Measurements from ENCODE around the gene MYOD1.

The MYOD1 gene

GRCh38 chr11:17767301-17767885 lies 48.0 kb downstream of the MYOD1 start:
- no peak for DNase-seq (ENCODE audit: low spot score)
- TF ChIP-seq CTCF (IDR thresholded peaks at IDR 0.05; ENCODE audit: extremely low read depth, missing control alignments), result no peak

DNA sequence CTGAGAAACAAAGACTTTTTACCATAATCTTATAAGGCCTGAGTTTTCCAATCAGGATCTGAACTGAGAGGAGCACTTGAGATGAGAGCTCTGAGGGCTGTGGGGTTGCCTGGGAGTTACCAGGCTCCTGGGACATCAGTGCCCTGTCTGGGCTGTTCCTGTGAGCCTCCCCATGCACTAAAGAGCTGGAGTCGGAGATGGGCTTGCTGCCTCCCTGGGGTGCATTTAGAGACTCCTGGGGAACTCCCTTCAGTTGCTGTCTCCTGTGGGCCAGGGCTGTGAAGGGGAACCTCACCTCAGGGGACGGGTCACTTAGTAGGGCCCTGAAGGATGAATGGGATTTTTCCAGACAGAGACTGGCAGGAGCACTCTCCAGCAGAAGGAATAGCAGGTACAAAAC lies 48.5 kb downstream of the MYOD1 start:
- no peak for DNase-seq (ENCODE audit: low spot score)

DNA sequence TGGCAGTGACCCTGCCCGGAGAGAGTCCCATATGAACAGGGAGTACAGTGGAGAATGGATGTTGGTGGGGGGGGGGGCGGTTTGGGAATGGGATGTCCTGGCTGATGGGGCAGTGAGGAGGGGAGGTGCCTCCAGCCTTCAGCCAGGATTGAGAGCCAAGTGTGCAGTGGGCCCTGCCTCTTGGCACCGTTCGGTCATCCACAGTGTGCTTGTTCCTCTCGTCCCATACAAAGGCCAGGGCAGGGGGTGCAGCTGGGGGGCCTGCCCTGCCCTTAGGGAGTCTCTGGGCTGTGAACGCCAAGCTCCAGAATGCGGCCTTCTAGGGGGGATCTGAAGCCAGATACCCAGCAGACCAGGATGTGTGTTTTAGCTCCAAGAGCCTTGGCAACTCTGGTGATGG lies 49.2 kb downstream of the MYOD1 start:
- TF ChIP-seq CTCF (IDR thresholded peaks at IDR 0.05; ENCODE audit: extremely low read depth, missing control alignments), result no peak
- DNase-seq (ENCODE audit: low spot score), result no peak

More for the DNA sequence above, 48.5 kb downstream of the MYOD1 start:
- no peak for TF ChIP-seq CTCF (IDR thresholded peaks at IDR 0.05; ENCODE audit: extremely low read depth, missing control alignments)

GRCh38 chr11:17769218-17769617 lies 49.8 kb downstream of the MYOD1 start:
- no peak for TF ChIP-seq CTCF (IDR thresholded peaks at IDR 0.05; ENCODE audit: extremely low read depth, missing control alignments)
- no peak for DNase-seq (ENCODE audit: low spot score)

GRCh38 chr11:17770048-17770652 lies 50.8 kb downstream of the MYOD1 start:
- no peak for DNase-seq (ENCODE audit: low spot score)

GRCh38 chr11:17770917-17771316 lies 51.5 kb downstream of the MYOD1 start:
- TF ChIP-seq CTCF (IDR thresholded peaks at IDR 0.05; ENCODE audit: extremely low read depth, missing control alignments), result no peak
- DNase-seq (ENCODE audit: low spot score), result no peak

More at GRCh38 chr11:17770048-17770652, 50.8 kb downstream of the MYOD1 start:
- no peak for TF ChIP-seq CTCF (IDR thresholded peaks at IDR 0.05; ENCODE audit: extremely low read depth, missing control alignments)

DNA sequence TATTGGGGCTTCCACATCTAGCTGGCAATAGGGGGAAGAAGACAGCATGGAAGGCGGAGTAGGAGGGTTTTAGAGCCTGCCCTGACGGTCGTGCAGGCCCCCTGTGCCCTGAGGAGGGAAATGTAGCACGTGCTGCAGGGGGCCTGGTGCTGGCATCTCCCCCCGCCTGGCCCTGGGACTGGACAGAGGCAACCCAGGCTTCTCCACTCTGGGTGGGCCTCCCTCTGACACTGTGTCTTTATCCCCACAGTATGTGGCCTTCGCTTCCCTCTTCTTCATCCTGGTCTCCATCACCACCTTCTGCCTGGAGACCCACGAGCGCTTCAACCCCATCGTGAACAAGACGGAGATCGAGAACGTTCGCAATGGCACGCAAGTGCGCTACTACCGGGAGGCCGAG lies 52.0 kb downstream of the MYOD1 start:
- no peak for TF ChIP-seq CTCF (IDR thresholded peaks at IDR 0.05; ENCODE audit: extremely low read depth, missing control alignments)
- DNase-seq (ENCODE audit: low spot score), result no peak
